22Rv1 (cell line): Measurements from ENCODE around the gene EFCAB10.
"Not testable (repeated sequence)": the region's sequence is repeated elsewhere in the genome, so short reads cannot be mapped to it uniquely, and the experiment has no call there.

Experiments
- H3K27ac ChIP-seq: fragments of 450-650 bp; 2 replicates; pipeline ENCODE4 v1.5.1; 2017
- ZFX ChIP-seq: fragments of 450-650 bp; IDR thresholded peaks from 2 replicates; pipeline ENCODE4 v1.6.1; 2017; ENCODE audit warnings: antibody characterized with exemption, borderline replicate concordance
- TF ChIP-seq, protein P1 (sequence below): fragments of 450-650 bp; IDR thresholded peaks from 2 replicates; pipeline ENCODE4 v1.5.1; 2017; ENCODE audit warnings: mild to moderate bottlenecking

The EFCAB10 gene

GRCh38 chr7:105611856-105612775 lies 30.8 kb upstream of the EFCAB10 start:
- no peak overlapping the region for H3K27ac ChIP-seq
- TF ChIP-seq, protein P1, sequence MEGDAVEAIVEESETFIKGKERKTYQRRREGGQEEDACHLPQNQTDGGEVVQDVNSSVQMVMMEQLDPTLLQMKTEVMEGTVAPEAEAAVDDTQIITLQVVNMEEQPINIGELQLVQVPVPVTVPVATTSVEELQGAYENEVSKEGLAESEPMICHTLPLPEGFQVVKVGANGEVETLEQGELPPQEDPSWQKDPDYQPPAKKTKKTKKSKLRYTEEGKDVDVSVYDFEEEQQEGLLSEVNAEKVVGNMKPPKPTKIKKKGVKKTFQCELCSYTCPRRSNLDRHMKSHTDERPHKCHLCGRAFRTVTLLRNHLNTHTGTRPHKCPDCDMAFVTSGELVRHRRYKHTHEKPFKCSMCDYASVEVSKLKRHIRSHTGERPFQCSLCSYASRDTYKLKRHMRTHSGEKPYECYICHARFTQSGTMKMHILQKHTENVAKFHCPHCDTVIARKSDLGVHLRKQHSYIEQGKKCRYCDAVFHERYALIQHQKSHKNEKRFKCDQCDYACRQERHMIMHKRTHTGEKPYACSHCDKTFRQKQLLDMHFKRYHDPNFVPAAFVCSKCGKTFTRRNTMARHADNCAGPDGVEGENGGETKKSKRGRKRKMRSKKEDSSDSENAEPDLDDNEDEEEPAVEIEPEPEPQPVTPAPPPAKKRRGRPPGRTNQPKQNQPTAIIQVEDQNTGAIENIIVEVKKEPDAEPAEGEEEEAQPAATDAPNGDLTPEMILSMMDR: no peak
- TF ChIP-seq ZFX: no peak

DNA sequence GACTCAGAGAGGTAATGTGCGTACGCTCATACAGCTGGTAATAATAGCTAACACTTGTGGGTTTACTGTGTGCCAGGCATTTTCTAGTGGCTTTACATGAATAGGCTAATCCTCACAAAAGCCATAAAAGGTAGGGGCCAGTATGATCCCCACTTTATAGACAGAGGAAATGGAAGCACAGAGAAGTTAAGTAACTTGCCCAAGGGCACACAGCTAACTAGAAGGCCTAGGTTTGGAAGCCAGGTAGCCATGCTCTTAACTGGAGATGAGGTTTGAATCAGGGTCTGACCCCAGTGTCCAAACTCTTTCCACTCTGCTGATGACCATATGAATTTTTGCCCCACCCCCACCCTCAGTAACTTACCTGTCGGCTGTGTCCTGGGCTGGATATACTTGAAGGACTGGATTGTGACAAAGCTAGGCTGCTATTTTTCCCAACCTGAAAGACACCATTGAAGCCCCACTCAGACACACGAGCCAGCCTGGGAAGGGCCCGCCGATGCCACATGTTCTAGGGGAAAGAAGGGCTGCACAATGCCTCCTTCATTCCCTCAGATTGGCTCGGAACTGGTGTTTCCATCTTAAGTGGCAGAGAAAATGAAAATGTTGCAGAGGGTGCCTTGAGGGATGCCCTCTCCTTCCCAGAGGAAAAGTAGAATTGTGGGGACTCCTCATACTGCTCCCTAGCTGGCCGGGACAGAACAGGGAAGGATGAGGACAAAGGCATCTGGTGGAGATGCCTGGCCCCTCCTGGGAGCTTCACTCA lies 29.1 kb upstream of the EFCAB10 start:
- no peak for TF ChIP-seq ZFX
- TF ChIP-seq, protein P1: no peak
- H3K27ac ChIP-seq: no peak overlapping the region

GRCh38 chr7:105602325-105603305 lies 21.3 kb upstream of the EFCAB10 start:
- no peak overlapping the region for H3K27ac ChIP-seq
- no peak for TF ChIP-seq ZFX
- TF ChIP-seq, protein P1: no peak

DNA sequence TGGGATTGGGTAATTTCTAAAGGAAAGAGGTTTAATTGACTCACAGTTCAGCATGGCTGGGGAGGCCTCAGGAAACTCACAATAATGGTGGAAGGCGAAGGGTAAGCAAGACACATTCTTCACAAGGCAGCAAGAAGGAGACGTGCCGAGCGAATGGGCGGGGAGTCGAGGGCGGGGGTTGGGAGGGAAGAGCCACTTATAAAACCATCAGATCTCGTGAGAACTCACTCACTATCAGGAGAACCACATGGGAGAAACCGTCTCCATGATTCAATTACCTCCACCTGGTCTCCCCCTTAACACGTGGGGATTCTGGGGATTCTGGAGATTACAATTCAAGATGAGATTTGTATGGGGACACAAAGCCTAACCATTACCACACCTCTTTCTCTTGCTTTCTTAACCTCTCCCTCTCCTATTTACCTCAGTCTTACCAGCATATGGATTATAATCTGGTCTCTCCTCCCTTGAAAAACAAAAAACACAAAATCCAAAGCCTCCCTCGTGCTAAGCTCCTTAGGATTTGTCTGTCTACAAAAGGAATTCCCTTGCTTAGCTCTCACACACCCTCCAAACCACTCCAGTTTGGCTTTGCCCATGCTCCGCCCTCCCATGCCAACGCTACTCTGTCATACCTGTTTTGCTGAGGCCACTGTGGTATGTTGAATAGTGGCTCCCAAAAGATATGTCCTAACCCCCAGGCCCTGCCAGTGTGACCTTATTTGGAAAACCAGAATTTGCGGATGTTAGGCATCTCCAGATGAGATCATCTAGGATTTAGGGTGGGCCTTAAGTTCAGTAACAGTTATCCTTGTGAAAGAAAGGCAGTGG lies 19.6 kb upstream of the EFCAB10 start:
- no peak overlapping the region for H3K27ac ChIP-seq
- TF ChIP-seq, protein P1: no peak
- TF ChIP-seq ZFX: no peak

DNA sequence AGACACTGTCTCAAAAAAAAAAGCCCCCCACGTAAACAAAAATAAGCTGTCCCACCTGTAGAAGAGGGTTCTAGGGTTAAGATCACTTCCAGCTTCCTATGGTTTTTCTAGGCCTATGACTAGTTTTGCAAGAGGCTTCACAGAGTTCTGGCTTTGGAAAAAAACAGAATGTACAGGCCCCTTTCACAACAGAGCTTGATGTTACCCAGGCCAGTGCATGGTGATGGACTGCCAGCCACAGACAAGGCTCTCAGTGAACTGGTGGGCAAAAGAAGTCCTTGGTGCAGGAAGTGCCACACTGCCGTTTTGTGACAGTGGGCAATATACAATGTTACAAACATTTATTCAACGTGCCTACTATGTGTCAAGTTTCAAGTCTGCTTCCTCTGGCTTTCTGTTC lies 18.3 kb upstream of the EFCAB10 start:
- no peak overlapping the region for H3K27ac ChIP-seq
- TF ChIP-seq ZFX: no peak
- TF ChIP-seq, protein P1: no peak

- not testable (repeated sequence) for H3K27ac ChIP-seq
Observed at GRCh38 chr7:105599080-105599479, 17.8 kb upstream of the EFCAB10 start.
